ENCODE data around the gene LRRC4C.

The LRRC4C gene

GRCh38 chr11:40293655-40294348 lies 1165.7 kb downstream of the LRRC4C start:
- no peak overlapping the region for H3K4me2 ChIP-seq (ENCODE audit: low read length)
- H3K4me1 ChIP-seq (ENCODE audit: insufficient read depth, low read length, severe bottlenecking) = no peaks in the 10 kb centered on the region
- H3K4me3 ChIP-seq (ENCODE audit: low read depth, low read length, poor library complexity, severe bottlenecking) = no peak overlapping the region
- no peak overlapping the region for H3K9ac ChIP-seq (ENCODE audit: low read length)
- no peaks in the 10 kb centered on the region for H3K79me2 ChIP-seq (ENCODE audit: insufficient read depth, low read length)
- no peak for TF ChIP-seq EZH2 (IDR thresholded peaks at IDR 0.05; ENCODE audit: borderline replicate concordance, low read length)
- TF ChIP-seq CTCF (IDR thresholded peaks at IDR 0.05; ENCODE audit: low read length) = peak; percentile 85
- H3K27me3 ChIP-seq (ENCODE audit: insufficient read depth, low read length) = no peaks in the 10 kb centered on the region
- no peaks in the 10 kb centered on the region for H3K9me2 ChIP-seq (ENCODE audit: low read depth, low read length)
- no peaks in the 10 kb centered on the region for H3K36me3 ChIP-seq (ENCODE audit: insufficient read depth, low read length)
- no peak overlapping the region for H3K27ac ChIP-seq (ENCODE audit: low read depth, low read length, poor library complexity, severe bottlenecking)
- H3F3A ChIP-seq (ENCODE audit: insufficient read depth, low read length) = no peaks in the 10 kb centered on the region
- no peak overlapping the region for H2AFZ ChIP-seq (ENCODE audit: low read length)
- H4K20me1 ChIP-seq (ENCODE audit: insufficient read depth, low read length) = no peaks in the 10 kb centered on the region
- H3K9me3 ChIP-seq (ENCODE audit: low read length) = no peaks in the 10 kb centered on the region

- Histone ChIP-seq H3K9me3 (ENCODE audit: low read length) (no peaks in the 10 kb centered on the region), H3K27me3 (ENCODE audit: insufficient read depth, low read length) (no peaks in the 10 kb centered on the region), H4K20me1 (ENCODE audit: insufficient read depth, low read length) (no peaks in the 10 kb centered on the region), H3F3A (ENCODE audit: insufficient read depth, low read length) (no peaks in the 10 kb centered on the region), H3K79me2 (ENCODE audit: insufficient read depth, low read length) (no peaks in the 10 kb centered on the region), H3K9ac (ENCODE audit: low read length) (no peak overlapping the region), H3K27ac (ENCODE audit: low read depth, low read length, poor library complexity, severe bottlenecking) (no peak overlapping the region), H3K36me3 (ENCODE audit: insufficient read depth, low read length) (no peaks in the 10 kb centered on the region), H3K4me1 (ENCODE audit: insufficient read depth, low read length, severe bottlenecking) (no peaks in the 10 kb centered on the region), H2AFZ (ENCODE audit: low read length) (no peak overlapping the region), H3K4me2 (ENCODE audit: low read length) (no peak overlapping the region), H3K4me3 (ENCODE audit: low read depth, low read length, poor library complexity, severe bottlenecking) (no peak overlapping the region), H3K9me2 (ENCODE audit: low read depth, low read length) (no peaks in the 10 kb centered on the region)
- TF ChIP-seq EZH2 (IDR thresholded peaks at IDR 0.05; ENCODE audit: borderline replicate concordance, low read length) (no peak), CTCF (IDR thresholded peaks at IDR 0.05; ENCODE audit: low read length) (no peak)
These were observed 1166.5 kb downstream of the LRRC4C start for GRCh38 chr11:40292721-40293508.

GRCh38 chr11:40291741-40292140 lies 1167.7 kb downstream of the LRRC4C start:
- H3K4me2 ChIP-seq (ENCODE audit: low read length) = no peak overlapping the region
- H3K9me3 ChIP-seq (ENCODE audit: low read length) = no peaks in the 10 kb centered on the region
- no peak overlapping the region for H3K9ac ChIP-seq (ENCODE audit: low read length)
- no peaks in the 10 kb centered on the region for H3F3A ChIP-seq (ENCODE audit: insufficient read depth, low read length)
- TF ChIP-seq CTCF (IDR thresholded peaks at IDR 0.05; ENCODE audit: low read length) (no peak), EZH2 (IDR thresholded peaks at IDR 0.05; ENCODE audit: borderline replicate concordance, low read length) (no peak)
- no peaks in the 10 kb centered on the region for H4K20me1 ChIP-seq (ENCODE audit: insufficient read depth, low read length)
- no peak overlapping the region for H3K27ac ChIP-seq (ENCODE audit: low read depth, low read length, poor library complexity, severe bottlenecking)
- H3K79me2 ChIP-seq (ENCODE audit: insufficient read depth, low read length) = no peaks in the 10 kb centered on the region
- H2AFZ ChIP-seq (ENCODE audit: low read length) = no peak overlapping the region
- H3K27me3 ChIP-seq (ENCODE audit: insufficient read depth, low read length) = no peaks in the 10 kb centered on the region
- H3K9me2 ChIP-seq (ENCODE audit: low read depth, low read length) = no peaks in the 10 kb centered on the region
- no peaks in the 10 kb centered on the region for H3K4me1 ChIP-seq (ENCODE audit: insufficient read depth, low read length, severe bottlenecking)
- no peak overlapping the region for H3K4me3 ChIP-seq (ENCODE audit: low read depth, low read length, poor library complexity, severe bottlenecking)
- H3K36me3 ChIP-seq (ENCODE audit: insufficient read depth, low read length) = no peaks in the 10 kb centered on the region

Data from OCI-LY1 (cell line).